Stimulated activated CD8-positive, alpha-beta memory T cell treated with anti-CD3 and anti-CD28 coated beads, Interleukin-7, amount 100 ng/mL, for 24 hours (primary cell): ENCODE measurements around the gene IRX2.

Experiments used
- DNase-seq: peaks from one replicate; pipeline ENCODE4 v3.0.0-alpha.2; 2020; ENCODE audit warnings: low read depth

Gene IRX2

GRCh38 chr5:2755681-2756171, 4.2 kb upstream of the IRX2 start:
- DNase-seq = no peak

- no peak for DNase-seq
These were observed 3.7 kb upstream of the IRX2 start for GRCh38 chr5:2755076-2755680.

- DNase-seq = no peak
These were observed 3.2 kb upstream of the IRX2 start for GRCh38 chr5:2754581-2755075.

- DNase-seq = no peak
These were observed 2.3 kb upstream of the IRX2 start for GRCh38 chr5:2753452-2754420.

GRCh38 chr5:2752821-2753439, 1.5 kb upstream of the IRX2 start:
- DNase-seq = no peak

GRCh38 chr5:2752059-2752820, 763 bp upstream of the IRX2 start:
- no peak for DNase-seq

- no peak for DNase-seq
These were observed 566 bp downstream of the IRX2 start for GRCh38 chr5:2750758-2751464.

- DNase-seq = no peak
These were observed 1.3 kb downstream of the IRX2 start for GRCh38 chr5:2750026-2750757.

- no peak for DNase-seq
These were observed 1.9 kb downstream of the IRX2 start for GRCh38 chr5:2749514-2750025.

GRCh38 chr5:2748861-2749513, 2.5 kb downstream of the IRX2 start:
- no peak for DNase-seq

- no peak for DNase-seq
These were observed 3.2 kb downstream of the IRX2 start for GRCh38 chr5:2748179-2748860.

- no peak for DNase-seq
These were observed 3.9 kb downstream of the IRX2 start for GRCh38 chr5:2747363-2748162.

GRCh38 chr5:2746561-2747032, 4.9 kb downstream of the IRX2 start:
- no peak for DNase-seq

GRCh38 chr5:2744485-2744884, 7.0 kb downstream of the IRX2 start:
- DNase-seq = no peak

GRCh38 chr5:2742921-2743679, 8.4 kb downstream of the IRX2 start:
- no peak for DNase-seq

GRCh38 chr5:2741956-2742355, 9.5 kb downstream of the IRX2 start:
- no peak for DNase-seq

GRCh38 chr5:2740876-2741555, 10.5 kb downstream of the IRX2 start:
- DNase-seq = no peak
